A204.1 (cell line): Measurements from ENCODE around the gene COPS8.

Experiments used
- FAIRE-seq: peaks from 2 replicates; lab custom pipeline; 2012; peaks lifted over from hg19 to GRCh38; lab: Jason Lieb, UNC

The COPS8 gene

DNA sequence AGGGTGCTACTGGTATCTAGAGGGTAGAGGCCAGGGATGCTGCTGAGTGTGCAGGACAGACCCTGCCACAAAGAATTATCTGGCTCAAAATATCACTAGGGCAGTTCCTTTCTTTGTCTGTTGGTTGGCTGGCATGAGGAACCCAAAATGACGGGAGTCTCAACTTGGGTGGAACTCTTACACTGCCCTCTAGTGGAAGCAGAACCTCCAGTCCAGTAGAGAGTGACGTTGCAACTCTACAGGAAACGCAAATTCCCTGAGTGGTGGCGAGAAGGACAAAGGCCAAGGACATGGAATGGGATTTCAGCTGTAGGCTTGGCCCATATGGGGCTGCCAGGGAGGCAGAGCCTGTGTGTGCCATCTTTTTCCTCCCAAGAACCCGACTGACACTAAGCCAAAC is 47.1 kb downstream of the COPS8 start:
- no peak for FAIRE-seq

DNA sequence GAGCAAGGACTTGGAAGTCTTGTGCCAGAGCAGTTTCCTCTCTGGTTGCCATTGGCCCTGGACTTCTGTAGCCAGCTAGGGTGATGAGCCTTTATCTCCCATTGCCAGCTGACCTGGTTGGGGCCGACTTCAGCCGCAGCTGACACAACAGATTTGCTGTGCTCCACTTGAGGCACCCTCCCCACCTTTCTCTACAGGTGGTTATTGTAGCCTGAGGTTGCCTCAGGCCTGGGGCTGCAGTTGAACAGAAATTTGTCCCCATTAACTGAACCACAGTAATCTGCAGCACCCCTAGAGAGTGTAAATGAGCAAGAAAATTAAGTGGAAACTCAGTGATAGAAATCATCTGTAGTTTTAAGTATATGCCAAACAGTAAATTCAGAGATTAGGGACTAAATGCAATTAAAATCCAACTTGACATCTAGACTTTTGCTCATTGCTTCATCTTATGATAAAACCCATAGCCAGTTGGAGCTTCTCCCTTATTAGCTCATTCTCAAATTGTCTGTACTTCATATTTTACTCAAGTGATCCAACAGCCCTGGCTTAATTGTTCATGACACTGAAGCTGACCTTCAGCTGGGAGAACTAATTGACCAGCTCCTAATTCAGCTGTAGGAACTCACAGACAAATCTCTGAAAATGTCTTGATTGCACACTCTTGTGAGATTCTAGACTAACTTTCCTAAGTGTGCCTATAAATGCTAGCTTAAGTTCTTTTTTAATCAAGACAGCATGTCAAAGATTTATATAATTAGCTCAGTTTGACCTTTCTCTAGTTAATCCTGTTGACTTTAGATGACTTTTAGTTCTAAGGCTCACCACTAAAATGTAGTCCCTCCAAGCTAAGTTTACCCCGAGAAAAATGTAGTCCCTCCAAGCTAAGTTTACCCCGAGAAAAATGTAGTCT is 48.9 kb downstream of the COPS8 start:
- no peak for FAIRE-seq

- no peak for FAIRE-seq
Measured at GRCh38 chr2:237136824-237137223, 51.1 kb downstream of the COPS8 start.

DNA sequence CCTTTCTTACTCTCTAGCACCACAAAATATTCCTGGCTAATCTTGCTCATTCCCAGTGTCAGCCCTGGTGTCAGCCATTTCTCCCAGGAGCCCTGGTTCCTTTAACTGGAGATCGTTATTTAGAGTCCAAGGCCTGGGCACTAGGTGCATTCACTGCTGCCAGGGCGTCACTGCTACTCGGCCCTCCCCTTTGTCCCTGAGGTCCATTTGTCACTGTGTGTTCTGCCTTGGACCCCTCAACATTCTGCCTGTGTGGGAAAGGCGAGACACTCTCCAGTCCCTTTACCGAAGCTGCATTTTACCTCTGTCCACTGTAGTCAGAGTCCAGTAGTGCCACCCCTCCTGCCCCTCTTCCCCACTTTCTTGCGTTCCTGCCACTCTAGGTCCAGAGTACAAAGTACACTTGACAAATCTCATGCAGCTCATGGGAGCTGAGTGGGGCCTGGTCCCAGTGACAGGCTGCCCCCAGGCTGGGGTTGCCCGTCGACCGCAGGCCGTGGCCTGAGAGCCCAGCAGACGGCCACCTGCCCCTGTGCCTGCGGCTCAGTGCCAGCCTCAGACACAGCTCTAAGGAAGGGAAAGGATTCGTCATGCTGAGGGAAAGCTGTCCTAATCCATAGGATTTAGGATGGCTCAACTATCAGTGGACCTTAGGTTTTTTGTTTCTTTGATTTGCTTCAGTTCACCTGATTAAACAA is 52.1 kb downstream of the COPS8 start:
- no peak for FAIRE-seq

DNA sequence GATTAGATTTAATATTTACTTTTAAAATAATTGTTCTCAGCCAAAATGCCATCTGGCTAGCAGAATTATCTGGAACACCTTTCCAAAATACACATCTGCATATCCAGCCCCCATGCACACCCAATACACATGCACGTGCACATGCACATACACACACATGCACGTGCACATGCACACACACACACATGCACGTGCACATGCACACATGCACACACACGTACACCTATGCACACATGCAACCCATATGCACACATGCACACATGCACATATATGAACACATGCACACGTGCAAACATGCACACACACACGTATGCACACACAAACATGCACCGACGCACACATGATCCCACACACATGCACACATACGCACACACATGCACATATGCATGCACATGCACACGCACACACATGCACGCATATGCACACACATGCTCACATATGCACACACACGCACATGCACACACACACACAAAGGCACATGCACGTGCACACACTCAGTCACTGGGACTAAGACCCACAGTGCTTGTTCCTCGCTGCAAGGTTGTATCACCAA is 53.5 kb downstream of the COPS8 start:
- no peak for FAIRE-seq

GRCh38 chr2:237140689-237141285 is 55.1 kb downstream of the COPS8 start:
- no peak for FAIRE-seq

DNA sequence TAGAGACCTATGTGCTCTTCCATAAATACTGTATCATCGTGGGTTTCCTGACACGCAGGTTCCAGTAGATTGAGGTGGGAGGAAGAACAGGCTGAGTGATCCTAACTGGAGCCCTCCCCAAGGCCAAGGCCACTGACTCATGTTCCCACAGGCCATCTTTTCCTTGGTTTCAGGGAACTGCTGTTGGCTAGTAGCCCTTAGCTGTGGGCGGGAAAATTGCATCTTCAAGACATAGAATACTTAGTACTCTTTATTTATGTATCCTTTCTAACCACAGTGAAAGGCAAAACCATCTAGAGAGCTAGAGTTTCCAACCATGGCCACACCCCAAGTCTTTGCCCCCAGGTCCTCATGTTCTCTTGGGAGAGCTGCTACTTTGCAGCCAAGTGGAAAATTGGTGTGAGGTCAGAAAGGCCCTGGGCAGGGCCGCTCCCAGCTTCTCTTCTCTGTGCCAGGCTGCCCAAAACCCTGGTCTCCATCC is 55.9 kb downstream of the COPS8 start:
- FAIRE-seq = no peak

DNA sequence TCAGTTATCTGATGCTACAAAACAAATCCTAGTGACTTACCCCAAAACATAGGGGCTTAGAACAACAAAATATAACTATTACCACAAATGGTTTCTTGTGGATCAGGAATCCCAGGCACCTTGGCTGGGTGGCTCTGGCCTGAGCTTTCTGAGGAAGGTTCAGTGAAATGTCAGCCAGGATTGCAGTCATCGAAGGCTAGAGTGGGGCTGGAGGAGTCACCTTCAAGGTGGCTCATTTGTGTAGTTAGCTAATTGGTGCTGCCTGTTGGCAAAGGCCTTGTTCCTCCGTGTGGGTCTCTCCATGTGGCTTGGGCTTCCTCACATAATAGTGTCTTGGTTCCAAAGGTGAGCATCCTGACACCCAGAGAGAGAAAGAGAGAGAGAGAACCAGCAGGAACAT is 57.4 kb downstream of the COPS8 start:
- FAIRE-seq = no peak

DNA sequence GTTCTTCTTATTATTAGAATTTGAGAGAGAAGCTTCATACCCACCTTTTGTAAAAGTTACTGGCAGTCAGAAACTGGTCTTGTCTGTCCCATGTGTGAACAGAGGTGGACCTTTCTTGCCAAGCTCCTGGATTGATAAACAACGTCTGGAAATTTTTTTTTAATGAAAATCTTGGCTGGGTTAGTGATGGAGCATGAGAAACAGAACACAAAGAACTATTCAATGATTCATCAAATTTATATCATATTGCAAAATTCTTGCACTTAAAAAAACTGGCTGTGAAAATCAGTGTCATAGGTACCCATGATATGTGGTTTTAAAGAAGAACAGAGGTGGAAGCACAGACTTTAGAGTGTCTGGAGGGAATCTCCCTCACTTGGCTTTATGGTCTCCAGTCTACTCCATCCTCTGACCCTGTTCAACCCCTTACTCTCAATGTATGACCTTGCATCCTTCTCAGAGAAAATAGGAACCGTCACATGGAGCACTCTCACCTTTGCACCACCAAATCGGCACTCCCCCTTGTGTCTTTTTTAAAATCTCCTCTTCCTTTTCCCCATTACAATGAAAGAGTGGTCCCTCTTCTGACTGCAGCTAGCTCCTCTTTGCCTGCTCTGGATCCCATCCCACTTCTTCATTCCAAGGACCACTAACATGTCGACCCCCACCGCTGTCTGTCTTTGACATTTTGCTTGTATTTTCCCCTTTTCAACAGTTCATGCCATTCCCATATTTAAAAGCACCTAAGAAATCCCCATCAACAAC is 58.2 kb downstream of the COPS8 start:
- no peak for FAIRE-seq

GRCh38 chr2:237144516-237144915 is 58.8 kb downstream of the COPS8 start:
- no peak for FAIRE-seq

GRCh38 chr2:237147317-237147716 is 61.6 kb downstream of the COPS8 start:
- no peak for FAIRE-seq

DNA sequence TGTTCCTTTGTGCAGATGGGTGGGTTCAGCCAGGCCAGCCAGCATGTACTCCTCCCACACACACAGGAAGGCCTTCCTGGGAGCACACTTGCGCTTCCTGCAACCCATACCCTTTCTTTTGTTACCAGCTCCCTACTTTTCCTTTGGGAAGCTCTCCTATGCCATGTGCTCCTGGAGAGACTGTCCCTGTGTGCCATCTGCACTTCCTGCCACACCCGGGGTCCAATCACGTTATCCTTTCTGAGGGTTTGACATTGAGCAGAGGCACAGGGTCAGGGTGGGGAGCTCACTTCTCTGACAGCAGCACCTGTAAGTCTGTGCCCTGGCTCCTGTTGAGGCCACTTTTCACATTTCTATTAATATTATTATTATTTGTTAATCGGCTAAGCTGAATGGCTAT is 62.9 kb downstream of the COPS8 start:
- FAIRE-seq = no peak

DNA sequence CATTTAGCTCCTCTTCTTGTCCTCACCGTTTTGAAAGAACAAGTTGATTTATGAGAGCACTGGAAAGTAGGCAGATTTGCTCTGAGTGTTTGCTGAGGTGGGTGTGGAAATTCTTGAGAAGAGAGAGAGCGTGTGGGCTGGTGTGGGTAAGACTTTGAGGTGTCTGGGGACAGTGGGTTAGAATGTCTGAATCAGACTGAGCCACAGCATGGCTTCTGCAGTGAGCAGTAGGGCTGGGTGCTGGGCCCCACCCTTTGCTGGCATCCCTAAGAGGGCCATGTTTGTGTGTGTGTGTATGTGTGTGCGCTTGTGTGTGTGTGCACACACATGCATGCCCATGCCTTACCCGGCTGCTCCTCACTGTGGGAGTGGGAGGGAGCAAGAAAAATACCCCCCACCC is 63.7 kb downstream of the COPS8 start:
- FAIRE-seq = no peak
